Measurements from ENCODE around the gene MT3.

DNA sequence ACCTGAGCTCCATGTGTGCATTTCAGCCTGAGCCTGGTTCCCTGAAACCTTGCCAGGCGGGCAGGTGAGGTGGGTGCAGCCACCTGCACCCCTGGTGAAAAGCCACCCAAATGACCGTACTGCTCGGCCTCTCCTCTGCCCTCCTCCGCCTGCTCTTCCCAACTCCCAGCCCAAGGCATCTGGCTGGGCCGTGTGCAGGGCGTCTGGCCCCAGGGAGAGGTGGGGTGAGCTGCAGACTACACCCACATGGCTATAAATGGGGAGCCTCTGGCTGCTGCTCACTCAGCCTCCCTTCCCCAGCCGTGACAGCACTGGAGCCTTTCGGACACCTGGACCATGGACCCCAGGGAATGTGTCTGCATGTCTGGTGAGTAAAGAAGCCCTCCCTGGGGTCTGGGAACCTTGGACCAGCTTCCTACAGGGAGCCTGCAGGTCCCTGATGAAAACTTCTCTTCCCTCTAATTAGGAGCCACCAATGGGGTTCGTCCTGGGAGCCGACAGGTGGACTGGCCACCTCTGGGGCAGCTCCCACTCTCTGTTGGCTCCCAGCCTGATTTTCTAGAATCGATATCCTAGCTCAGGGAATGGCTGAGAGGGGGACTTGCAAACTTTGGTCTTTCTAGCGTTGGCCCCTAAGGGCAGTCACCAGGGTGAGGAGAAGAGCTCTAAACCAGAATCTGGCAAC lies 24.4 kb upstream of the MT3 start, which contains the start of gene MT4:
- TF ChIP-seq EP300 (IDR thresholded peaks at IDR 0.05), result no peak
- TF ChIP-seq, protein P1, sequence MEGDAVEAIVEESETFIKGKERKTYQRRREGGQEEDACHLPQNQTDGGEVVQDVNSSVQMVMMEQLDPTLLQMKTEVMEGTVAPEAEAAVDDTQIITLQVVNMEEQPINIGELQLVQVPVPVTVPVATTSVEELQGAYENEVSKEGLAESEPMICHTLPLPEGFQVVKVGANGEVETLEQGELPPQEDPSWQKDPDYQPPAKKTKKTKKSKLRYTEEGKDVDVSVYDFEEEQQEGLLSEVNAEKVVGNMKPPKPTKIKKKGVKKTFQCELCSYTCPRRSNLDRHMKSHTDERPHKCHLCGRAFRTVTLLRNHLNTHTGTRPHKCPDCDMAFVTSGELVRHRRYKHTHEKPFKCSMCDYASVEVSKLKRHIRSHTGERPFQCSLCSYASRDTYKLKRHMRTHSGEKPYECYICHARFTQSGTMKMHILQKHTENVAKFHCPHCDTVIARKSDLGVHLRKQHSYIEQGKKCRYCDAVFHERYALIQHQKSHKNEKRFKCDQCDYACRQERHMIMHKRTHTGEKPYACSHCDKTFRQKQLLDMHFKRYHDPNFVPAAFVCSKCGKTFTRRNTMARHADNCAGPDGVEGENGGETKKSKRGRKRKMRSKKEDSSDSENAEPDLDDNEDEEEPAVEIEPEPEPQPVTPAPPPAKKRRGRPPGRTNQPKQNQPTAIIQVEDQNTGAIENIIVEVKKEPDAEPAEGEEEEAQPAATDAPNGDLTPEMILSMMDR (IDR thresholded peaks at IDR 0.05), result no peak
- no peak for TF ChIP-seq POLR2A (IDR thresholded peaks at IDR 0.05)
- no peak for TF ChIP-seq POLR2AphosphoS5 (IDR thresholded peaks at IDR 0.05)

Data from gastroesophageal sphincter (tissue), 3 donors.